ENCODE results near the gene MICALL1.

The MICALL1 gene

DNA sequence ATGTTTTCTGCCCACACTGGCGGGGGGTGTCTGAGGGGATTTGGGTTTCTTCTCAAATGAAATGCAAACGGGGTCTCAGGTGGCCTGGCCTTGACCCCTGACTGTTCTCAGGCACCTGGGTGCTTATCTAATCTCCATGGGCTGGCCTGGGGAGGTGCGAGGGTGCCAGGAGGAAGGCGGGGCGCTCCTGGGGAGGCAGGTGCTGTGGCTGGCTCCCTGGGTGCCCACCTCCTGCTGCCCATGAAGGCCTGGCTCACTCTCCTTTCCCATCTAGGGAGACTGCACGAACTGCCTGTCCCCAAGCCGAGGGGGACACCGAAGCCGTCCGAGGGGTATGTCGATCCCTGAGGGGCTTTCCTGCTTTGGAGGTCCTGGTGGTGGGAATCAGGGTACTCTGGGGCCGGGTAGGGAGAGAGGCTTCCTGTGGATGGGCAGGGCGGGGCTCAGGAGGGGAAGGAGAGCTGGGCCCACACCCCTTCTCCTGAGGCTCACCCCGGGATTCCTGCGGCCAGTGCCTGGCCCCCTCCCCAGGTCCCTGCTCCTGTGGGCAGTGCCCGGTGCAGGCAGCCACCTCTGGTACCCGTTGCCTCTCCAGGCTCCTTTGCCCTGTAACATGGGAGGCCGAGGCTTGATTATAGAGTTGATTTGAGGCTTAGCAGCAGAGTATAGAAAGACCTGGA, 18.4 kb downstream of the MICALL1 start:
- H3K9ac ChIP-seq (ENCODE audit: insufficient read length, low read depth), result no peak overlapping the region
- H3K4me1 ChIP-seq (ENCODE audit: insufficient read depth, insufficient read length), result peaks cover 6% of the 10 kb centered on the region
- peaks cover 65% of the 10 kb centered on the region for H3K36me3 ChIP-seq (ENCODE audit: insufficient read depth, insufficient read length, low read length)
- no peaks in the 10 kb centered on the region for H3K27me3 ChIP-seq (ENCODE audit: insufficient read depth, insufficient read length)
- no peak for DNase-seq (ENCODE audit: low read depth, low spot score)
- no peak overlapping the region for H3K4me3 ChIP-seq (ENCODE audit: insufficient read length, low read depth)
- TF ChIP-seq SUZ12 (IDR thresholded peaks at IDR 0.05; ENCODE audit: extremely low read depth, insufficient read depth, insufficient read length), result no peak
- TF ChIP-seq ZNF274 (IDR thresholded peaks at IDR 0.05; ENCODE audit: low read depth, low read length), result no peak
- no peak for TF ChIP-seq YY1 (IDR thresholded peaks at IDR 0.05; ENCODE audit: insufficient read depth, insufficient read length)
- H3K9me3 ChIP-seq (ENCODE audit: insufficient read depth, low read length), result no peaks in the 10 kb centered on the region

DNA sequence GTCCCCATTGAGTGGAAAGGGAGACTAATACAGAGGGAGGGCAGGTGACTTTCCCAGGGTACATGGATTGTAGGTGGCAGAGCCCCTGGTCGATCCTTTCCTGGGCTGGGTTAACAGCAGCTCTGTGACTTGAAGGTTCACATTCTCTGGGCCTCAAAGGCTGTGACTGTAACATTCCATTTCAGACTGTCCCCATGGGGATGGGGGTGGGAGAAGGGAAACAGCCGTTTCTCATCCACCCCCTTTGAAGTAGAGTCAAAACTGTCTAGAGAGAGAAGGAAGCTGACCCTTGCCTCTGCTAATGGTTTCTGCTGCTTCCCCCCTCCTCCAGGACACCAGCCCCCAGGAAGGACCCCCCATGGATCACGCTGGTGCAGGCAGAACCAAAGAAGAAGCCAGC, 19.2 kb downstream of the MICALL1 start:
- Histone ChIP-seq H3K4me1 (ENCODE audit: insufficient read depth, insufficient read length) (peaks cover 8% of the 10 kb centered on the region), H3K9me3 (ENCODE audit: insufficient read depth, low read length) (no peaks in the 10 kb centered on the region), H3K4me3 (ENCODE audit: insufficient read length, low read depth) (no peak overlapping the region), H3K36me3 (ENCODE audit: insufficient read depth, insufficient read length, low read length) (peaks cover 69% of the 10 kb centered on the region), H3K9ac (ENCODE audit: insufficient read length, low read depth) (no peak overlapping the region), H3K27me3 (ENCODE audit: insufficient read depth, insufficient read length) (no peaks in the 10 kb centered on the region)
- TF ChIP-seq ZNF274 (IDR thresholded peaks at IDR 0.05; ENCODE audit: low read depth, low read length) (no peak), YY1 (IDR thresholded peaks at IDR 0.05; ENCODE audit: insufficient read depth, insufficient read length) (no peak), SUZ12 (IDR thresholded peaks at IDR 0.05; ENCODE audit: extremely low read depth, insufficient read depth, insufficient read length) (no peak)
- DNase-seq (ENCODE audit: low read depth, low spot score), result no peak

DNA sequence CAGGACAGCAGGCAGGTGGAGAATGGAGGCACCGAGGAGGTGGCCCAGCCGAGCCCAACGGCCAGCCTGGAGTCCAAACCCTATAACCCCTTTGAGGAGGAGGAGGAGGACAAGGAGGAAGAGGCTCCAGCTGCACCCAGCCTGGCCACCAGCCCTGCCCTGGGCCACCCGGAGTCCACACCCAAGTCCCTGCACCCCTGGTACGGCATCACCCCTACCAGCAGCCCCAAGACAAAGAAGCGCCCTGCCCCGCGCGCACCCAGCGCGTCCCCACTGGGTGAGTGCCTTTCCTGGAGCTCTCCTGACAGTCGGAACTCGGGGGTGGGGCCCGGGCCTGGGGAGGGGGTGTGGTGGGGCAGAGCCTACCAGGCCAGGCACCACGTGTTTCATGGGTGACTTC, 19.7 kb downstream of the MICALL1 start:
- no peaks in the 10 kb centered on the region for H3K27me3 ChIP-seq (ENCODE audit: insufficient read depth, insufficient read length)
- no peak overlapping the region for H3K9ac ChIP-seq (ENCODE audit: insufficient read length, low read depth)
- no peak for DNase-seq (ENCODE audit: low read depth, low spot score)
- H3K36me3 ChIP-seq (ENCODE audit: insufficient read depth, insufficient read length, low read length), result peaks cover 73% of the 10 kb centered on the region
- H3K9me3 ChIP-seq (ENCODE audit: insufficient read depth, low read length), result no peaks in the 10 kb centered on the region
- H3K4me1 ChIP-seq (ENCODE audit: insufficient read depth, insufficient read length), result peaks cover 8% of the 10 kb centered on the region
- TF ChIP-seq SUZ12 (IDR thresholded peaks at IDR 0.05; ENCODE audit: extremely low read depth, insufficient read depth, insufficient read length) (no peak), ZNF274 (IDR thresholded peaks at IDR 0.05; ENCODE audit: low read depth, low read length) (no peak), YY1 (IDR thresholded peaks at IDR 0.05; ENCODE audit: insufficient read depth, insufficient read length) (no peak)
- no peak overlapping the region for H3K4me3 ChIP-seq (ENCODE audit: insufficient read length, low read depth)

DNA sequence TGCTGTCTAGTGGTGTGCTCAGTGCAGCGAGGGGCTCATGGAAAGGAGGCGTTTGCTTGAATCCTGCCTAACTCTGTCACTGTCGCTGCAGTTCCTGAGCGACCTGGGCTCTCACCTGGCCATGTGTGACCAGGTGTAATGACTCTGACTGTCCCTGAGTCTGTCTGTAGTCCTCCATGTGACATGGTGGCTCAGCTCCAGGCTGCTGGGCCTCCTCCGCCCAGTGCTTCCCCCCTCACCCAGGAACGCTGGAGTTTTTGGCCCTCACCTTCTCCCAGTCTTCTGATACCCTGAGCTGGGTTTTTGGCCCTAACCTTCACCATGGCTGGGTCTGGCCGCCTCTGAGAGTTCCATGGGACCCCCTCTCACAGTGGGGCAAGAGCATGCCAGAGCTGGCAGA, 20.3 kb downstream of the MICALL1 start:
- no peak for DNase-seq (ENCODE audit: low read depth, low spot score)
- TF ChIP-seq ZNF274 (IDR thresholded peaks at IDR 0.05; ENCODE audit: low read depth, low read length) (no peak), SUZ12 (IDR thresholded peaks at IDR 0.05; ENCODE audit: extremely low read depth, insufficient read depth, insufficient read length) (no peak), YY1 (IDR thresholded peaks at IDR 0.05; ENCODE audit: insufficient read depth, insufficient read length) (no peak)
- Histone ChIP-seq H3K4me3 (ENCODE audit: insufficient read length, low read depth) (no peak overlapping the region), H3K27me3 (ENCODE audit: insufficient read depth, insufficient read length) (no peaks in the 10 kb centered on the region), H3K4me1 (ENCODE audit: insufficient read depth, insufficient read length) (peaks cover 8% of the 10 kb centered on the region), H3K9ac (ENCODE audit: insufficient read length, low read depth) (no peak overlapping the region), H3K36me3 (ENCODE audit: insufficient read depth, insufficient read length, low read length) (peaks cover 76% of the 10 kb centered on the region), H3K9me3 (ENCODE audit: insufficient read depth, low read length) (no peaks in the 10 kb centered on the region)

DNA sequence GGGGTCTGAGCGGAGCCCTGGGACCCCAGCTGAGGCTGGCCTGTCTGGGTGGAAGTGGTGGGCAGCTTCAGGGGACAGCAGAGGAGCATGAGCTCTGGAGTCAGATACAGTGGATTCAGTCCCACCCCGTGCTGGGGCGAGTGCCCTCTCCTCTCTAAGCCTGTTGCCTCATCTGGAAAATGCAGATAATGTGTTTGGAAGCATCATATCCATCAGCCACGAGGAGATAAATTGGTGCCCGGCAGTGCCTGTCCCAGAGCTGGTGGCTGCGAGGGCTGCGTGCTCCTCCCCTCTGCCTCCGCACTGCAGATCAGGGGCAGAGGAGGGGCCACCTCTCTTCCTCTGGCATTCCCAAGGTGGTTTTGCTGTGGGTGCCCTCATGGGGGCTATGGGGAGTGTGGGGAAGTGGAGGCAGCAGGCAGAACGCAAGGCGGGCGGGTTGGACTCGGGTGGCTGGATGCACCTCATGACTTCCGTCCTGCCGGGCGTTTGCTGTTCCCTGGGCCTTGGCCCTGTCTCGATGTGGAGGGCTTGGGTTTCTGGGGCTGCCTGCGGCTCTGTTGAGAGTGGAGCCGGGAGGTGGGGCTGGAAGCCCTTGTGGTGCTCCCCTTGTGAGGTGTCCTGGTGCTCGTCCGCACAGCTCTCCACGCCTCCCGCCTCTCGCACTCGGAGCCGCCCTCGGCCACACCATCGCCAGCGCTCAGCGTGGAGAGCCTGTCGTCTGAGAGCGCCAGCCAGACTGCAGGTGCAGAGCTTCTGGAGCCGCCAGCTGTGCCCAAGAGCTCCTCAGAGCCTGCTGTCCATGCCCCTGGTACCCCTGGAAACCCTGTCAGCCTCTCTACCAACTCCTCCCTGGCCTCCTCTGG, 20.9 kb downstream of the MICALL1 start:
- no peak overlapping the region for H3K4me3 ChIP-seq (ENCODE audit: insufficient read length, low read depth)
- peaks cover 76% of the 10 kb centered on the region for H3K36me3 ChIP-seq (ENCODE audit: insufficient read depth, insufficient read length, low read length)
- DNase-seq (ENCODE audit: low read depth, low spot score), result no peak
- no peaks in the 10 kb centered on the region for H3K27me3 ChIP-seq (ENCODE audit: insufficient read depth, insufficient read length)
- peaks cover 8% of the 10 kb centered on the region for H3K4me1 ChIP-seq (ENCODE audit: insufficient read depth, insufficient read length)
- H3K9ac ChIP-seq (ENCODE audit: insufficient read length, low read depth), result no peak overlapping the region
- H3K9me3 ChIP-seq (ENCODE audit: insufficient read depth, low read length), result no peaks in the 10 kb centered on the region
- no peak for TF ChIP-seq ZNF274 (IDR thresholded peaks at IDR 0.05; ENCODE audit: low read depth, low read length)
- TF ChIP-seq SUZ12 (IDR thresholded peaks at IDR 0.05; ENCODE audit: extremely low read depth, insufficient read depth, insufficient read length), result no peak
- no peak for TF ChIP-seq YY1 (IDR thresholded peaks at IDR 0.05; ENCODE audit: insufficient read depth, insufficient read length)

DNA sequence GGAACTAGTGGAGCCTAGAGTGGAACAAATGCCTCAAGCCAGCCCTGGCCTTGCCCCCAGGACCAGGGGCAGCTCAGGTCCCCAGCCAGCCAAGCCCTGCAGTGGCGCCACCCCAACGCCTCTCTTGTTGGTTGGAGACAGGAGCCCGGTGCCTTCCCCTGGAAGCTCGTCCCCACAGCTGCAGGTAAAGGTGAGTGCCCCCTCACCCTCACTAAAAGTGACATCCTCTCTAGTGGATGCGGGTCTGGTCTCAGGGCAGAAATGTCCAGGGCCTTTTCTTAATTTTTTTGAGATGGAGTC, 21.5 kb downstream of the MICALL1 start:
- H3K9ac ChIP-seq (ENCODE audit: insufficient read length, low read depth), result no peak overlapping the region
- no peak overlapping the region for H3K4me3 ChIP-seq (ENCODE audit: insufficient read length, low read depth)
- peaks cover 80% of the 10 kb centered on the region for H3K36me3 ChIP-seq (ENCODE audit: insufficient read depth, insufficient read length, low read length)
- no peak for DNase-seq (ENCODE audit: low read depth, low spot score)
- H3K27me3 ChIP-seq (ENCODE audit: insufficient read depth, insufficient read length), result no peaks in the 10 kb centered on the region
- TF ChIP-seq ZNF274 (IDR thresholded peaks at IDR 0.05; ENCODE audit: low read depth, low read length) (no peak), YY1 (IDR thresholded peaks at IDR 0.05; ENCODE audit: insufficient read depth, insufficient read length) (no peak), SUZ12 (IDR thresholded peaks at IDR 0.05; ENCODE audit: extremely low read depth, insufficient read depth, insufficient read length) (no peak)
- no peaks in the 10 kb centered on the region for H3K9me3 ChIP-seq (ENCODE audit: insufficient read depth, low read length)
- H3K4me1 ChIP-seq (ENCODE audit: insufficient read depth, insufficient read length), result peaks cover 8% of the 10 kb centered on the region

DNA sequence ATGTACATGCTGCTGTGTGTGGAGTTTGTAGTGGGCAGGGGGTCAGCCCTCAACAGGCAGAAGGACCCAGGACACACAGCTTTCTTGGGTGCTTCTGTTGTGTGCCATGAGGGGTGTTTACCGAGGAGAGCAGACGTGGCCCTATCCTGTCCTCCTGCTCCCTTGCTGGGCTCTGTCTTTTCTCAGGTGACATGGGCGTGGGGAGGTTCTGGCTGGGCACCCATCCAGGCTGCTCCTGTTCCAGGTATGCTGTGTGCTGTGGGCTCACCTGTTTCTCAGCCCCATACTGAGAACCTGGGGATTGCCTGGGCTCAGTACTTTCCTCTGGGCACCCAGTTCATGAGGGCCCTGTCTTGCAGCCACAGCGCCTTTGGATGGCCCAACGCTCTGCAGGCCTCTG, 23.3 kb downstream of the MICALL1 start:
- H3K4me3 ChIP-seq (ENCODE audit: insufficient read length, low read depth), result no peak overlapping the region
- peaks cover 81% of the 10 kb centered on the region for H3K36me3 ChIP-seq (ENCODE audit: insufficient read depth, insufficient read length, low read length)
- no peaks in the 10 kb centered on the region for H3K27me3 ChIP-seq (ENCODE audit: insufficient read depth, insufficient read length)
- H3K9me3 ChIP-seq (ENCODE audit: insufficient read depth, low read length), result no peaks in the 10 kb centered on the region
- DNase-seq (ENCODE audit: low read depth, low spot score), result no peak
- H3K4me1 ChIP-seq (ENCODE audit: insufficient read depth, insufficient read length), result peaks cover 2% of the 10 kb centered on the region
- H3K9ac ChIP-seq (ENCODE audit: insufficient read length, low read depth), result peak overlapping the region; percentile 21
- TF ChIP-seq SUZ12 (IDR thresholded peaks at IDR 0.05; ENCODE audit: extremely low read depth, insufficient read depth, insufficient read length), result no peak
- TF ChIP-seq YY1 (IDR thresholded peaks at IDR 0.05; ENCODE audit: insufficient read depth, insufficient read length), result no peak
- TF ChIP-seq ZNF274 (IDR thresholded peaks at IDR 0.05; ENCODE audit: low read depth, low read length), result no peak

Measured in NT2/D1 (cell line).